ENCODE measurements around the gene SGPP2.

The SGPP2 gene

DNA sequence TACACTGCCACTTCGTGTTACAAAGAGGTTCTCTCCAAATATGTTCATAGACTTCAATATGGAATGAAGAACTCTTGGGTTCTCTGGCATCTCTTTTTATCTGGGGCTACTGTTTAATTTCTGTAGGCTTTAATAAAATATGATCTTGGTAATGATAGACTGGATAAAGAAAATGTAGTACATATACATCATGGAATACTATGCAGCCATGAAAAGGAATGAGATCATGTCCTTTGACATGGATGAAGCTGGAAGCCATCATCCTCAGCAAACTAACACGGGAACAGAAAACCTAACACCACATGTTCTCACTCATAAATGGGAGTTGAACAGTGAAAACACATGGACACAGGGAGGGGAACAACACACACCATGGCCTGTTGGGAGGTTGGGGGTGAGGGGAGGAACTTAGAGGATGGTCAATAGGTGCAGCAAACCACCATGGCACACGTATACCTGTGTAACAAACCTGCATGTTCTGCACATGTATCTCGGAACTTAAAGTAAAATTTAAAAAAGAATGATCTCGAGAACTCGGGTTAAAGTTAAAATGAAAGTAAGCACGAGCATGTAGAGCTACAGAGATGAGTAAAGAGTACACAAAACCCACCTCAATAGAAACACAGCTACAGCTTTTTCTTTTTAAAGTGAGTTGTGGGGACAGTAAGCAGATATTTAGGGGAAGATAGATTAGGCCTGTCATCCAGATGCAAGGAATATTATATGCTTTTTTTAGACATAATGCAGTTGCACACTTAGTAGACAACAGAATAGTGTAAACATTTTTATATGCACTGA is 102.3 kb downstream of the SGPP2 start:
- no peak for DNase-seq

DNA sequence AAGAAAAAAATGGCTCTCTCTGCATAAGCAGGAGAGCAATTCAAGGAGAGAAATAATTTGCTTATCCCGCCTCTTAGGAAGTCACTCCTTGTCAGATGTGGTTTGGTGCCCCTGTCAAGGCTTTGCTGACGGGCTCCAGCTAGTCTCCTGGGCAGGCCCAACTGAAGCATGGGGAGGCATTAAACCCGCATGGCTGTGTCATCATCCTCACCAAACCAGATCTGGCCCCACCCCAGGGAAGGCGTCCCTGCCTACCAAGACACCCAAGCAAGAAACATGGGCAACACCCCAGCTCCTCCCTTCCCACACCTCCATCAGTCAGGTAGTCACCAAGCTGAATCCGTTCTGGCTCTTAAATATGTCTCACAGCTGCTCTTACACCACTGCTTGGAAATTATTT is 108.0 kb downstream of the SGPP2 start:
- no peak for DNase-seq

DNA sequence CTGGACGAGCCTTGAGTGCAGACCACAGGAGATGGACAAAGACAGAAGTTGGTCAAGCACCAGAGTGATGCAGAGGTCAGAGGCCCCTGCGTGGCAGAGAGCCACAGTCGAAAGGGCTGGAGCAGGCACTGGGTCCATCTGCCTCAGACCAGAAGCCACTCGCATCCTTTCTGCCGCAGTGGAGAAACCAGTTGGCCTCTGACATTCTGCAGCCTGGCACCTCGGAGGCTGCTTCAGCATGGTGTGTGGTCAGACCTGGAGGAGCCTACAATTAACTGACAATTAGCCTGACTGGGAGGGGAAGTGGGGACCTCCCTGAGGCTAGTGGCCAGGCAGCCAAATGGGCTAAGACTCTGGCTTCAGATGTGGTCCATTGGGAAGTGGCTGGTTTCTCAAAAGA is 111.1 kb downstream of the SGPP2 start:
- DNase-seq: no peak

DNA sequence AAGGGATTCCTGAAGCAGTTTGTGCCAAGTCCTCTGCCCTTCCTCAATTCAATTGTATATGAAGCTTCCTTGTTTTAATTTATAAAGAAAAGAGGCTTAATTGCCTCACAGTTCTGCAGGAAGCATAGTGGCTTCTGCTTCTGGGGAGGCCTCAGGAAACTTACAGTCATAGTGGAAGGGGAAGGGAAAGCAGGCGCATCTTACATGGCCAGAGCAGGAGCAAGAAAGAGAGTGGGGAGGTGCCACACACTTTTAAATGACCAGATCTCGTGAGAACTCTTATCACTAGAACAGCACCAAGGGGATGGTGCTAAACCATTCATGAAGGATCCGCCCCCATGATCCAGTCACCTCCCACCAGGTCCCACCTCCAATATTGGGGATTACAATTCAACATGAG is 114.2 kb downstream of the SGPP2 start:
- no peak for DNase-seq

DNA sequence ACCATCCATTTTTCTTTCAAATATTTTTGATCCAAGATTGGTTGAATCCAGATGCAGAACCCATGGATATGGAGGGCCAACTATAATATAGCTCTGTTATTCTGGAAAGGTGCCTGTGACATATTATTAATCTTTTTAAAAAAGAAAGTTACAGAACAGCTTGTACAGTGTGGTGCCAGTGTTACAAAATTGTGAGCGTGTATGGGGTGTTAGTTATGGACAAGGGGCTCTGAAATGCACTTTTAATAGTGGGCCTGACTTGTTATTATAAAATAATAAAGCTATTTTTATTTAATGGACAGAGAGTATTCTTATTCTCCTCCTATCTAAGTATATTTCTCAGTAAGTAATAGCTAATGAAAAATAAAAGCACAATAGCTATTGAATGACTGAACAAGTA is 120.3 kb downstream of the SGPP2 start:
- DNase-seq: no peak

DNA sequence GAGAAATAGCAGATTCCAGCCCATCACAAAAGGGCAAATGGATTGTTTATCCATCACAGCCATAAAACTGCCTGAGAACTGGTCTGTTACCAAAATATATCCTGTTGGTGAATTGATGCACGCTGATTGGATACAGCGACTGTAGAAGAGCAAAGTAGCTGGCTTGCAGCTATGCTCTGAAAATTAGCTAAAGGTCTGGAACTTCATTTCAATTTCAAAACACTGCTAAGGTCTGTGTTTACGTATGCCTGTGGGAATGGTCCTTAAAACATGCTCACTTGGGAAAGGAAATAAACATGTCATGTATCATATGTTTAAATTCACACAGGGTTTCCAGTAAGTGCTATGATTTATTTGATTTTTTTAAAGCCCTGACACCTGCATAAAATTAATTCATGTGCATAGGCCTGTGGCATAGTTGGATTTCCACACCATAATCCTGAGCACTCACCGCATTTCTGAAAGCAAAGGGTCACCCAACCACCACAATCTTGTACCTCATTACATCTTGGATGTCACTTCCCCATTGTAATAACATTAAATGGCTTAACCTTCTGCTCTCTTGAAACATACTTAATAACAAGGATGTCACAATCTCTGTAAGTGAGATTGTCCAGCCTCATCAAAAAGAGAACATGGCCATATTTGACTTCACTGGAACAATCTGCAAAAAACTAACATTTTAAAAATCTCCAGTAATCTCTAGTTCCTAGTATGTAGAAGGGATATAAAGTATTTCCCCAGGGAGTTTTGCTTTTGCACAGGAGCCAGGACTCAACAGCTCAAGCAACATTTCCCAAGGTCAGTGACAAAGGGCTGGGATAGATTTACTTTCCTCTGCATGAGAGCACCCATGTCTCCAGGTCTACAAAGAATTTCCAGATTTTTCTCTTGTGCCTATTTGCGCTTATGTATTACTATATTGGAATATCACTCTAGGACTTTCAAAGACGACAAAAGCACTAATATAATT is 121.8 kb downstream of the SGPP2 start:
- DNase-seq: no peak

DNA sequence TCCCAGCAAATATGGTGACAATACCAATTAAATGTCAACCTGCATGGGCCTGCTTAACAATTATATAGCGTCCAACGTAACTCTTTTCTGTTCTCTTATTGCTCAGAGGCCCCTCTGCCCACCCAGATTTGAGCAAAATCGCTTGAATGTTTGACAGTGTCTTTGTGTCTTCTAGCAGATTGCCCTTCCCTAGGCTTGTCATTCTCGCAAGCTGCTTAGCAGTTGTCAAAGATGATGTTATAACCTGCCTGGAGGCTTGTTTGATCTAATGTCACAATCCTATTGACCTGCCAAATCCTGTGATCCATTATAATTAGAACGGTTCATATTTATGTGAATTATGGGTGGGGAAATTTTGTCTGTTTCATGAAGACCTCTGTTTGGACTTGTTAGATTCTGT is 122.7 kb downstream of the SGPP2 start:
- DNase-seq: no peak

DNA sequence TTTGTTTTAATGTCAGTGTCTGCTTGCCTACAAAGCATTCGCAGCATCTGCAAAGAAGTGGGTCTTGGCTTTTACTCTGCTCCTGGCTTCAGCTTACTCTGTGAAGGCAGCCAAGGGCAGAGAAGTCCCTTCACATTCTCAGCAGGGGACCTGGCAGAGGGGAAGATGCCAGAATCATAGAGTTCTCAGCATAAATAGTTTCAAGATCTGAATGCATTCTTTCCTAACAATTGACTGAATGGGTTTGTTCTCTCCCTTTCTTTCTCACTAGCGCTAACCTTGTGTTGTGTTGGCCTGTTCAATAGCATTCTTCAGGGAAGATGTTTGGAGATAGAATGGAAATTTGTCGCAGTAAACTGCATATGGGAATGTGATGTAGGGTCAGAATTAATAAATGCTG is 124.6 kb downstream of the SGPP2 start:
- DNase-seq: no peak

DNA sequence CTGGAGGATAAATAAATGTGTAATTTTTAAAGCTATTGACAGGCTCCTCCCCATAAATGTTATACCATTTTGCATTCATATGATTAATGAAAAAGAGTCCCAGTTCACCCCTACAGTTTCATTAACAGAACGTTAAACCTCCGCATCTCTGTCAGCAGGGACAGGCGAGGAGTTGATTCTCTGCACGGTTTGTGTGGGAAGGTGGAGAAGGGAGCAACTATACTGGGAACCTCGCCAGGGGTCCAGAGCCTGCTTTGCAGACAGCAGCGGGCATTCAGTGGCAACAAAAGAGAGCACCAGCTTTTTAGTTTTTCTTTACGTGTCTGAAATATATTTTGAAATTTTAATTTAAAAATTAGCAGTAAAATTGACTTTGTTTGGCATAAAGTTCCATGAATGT is 130.2 kb downstream of the SGPP2 start:
- no peak for DNase-seq

DNA sequence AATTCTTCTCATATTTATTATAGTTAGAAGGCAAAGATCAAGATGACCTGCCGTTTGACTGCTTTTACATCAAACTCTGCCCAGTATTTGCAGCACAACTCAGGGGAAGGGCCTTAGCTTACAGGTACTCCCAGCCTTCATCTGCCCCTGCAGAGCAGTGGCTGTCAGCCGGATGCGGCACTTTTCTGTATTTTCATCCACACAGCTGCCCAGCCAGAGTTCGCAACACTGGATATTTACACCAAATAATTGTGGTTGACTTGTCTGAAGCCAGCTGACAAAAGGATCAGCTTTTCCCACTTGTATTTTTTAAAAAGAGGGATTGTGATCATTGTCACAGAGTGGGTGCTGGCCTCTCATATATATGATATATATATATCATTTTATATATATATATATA is 136.8 kb downstream of the SGPP2 start:
- no peak for DNase-seq

DNA sequence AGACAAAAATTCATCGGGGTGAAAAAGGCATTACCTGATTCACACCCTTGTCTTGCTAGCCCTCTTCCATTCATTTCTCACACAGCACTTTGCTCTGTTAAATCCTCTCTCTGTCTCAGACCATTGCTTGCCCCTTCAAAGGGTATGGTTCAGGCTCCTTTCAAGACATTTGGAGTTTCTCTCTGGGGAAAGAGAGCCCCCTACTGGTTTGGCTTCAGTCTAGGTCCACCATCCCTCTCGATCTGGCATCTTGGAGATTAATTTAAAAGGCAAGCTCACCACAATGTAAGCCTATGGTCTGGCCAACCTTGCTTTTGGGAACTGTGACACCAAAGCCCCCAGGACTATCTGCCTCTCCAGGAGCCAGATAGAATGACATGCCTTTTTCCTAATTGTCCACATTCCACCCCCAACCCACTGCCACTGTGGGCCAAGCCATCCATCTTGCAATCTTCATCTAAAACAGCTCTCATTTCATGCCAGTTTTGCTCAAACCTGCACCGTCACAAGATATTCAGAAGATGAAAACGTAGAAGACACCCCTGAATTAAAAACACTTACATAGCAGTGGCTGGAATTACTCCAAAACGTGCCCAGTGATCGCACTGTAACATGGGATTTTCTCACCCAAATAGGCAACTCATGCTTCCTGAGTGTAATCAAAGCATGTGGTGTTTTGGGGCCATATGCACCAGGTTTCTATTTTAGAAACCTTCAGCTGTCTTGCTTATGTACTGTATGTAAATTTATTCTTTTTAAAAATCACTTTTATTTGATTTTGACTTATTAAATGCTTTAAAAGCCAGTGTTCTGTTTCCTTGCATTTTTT is 137.7 kb downstream of the SGPP2 start:
- no peak for DNase-seq

DNA sequence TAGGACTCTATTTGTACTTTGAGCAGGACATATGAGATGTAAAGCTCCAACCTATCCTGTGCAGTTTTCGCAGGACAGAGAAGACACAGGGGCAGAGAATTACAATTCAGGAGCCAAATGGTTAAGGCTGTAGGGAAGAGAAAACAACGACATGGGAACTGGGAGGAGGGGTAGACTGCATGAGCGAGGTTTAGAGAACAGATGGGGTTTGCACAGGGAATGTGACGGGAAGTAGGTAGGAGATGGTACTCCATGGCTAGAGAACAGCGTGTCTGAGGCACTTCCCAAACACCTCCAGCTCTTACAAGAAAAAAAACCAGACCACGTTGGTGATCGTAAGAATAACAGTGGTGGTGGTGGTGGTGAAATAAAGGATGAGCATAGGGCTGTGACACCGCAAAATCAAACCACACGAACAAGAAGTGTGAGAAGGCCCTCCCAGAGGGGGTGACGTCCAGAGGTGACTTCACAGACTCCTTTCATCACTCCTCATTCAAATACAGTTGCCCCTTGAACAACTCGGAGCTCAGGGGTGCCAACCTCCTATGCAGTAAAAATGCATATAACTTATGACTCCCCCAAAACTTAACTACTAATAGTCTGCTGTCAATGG is 138.9 kb downstream of the SGPP2 start:
- no peak for DNase-seq

DNA sequence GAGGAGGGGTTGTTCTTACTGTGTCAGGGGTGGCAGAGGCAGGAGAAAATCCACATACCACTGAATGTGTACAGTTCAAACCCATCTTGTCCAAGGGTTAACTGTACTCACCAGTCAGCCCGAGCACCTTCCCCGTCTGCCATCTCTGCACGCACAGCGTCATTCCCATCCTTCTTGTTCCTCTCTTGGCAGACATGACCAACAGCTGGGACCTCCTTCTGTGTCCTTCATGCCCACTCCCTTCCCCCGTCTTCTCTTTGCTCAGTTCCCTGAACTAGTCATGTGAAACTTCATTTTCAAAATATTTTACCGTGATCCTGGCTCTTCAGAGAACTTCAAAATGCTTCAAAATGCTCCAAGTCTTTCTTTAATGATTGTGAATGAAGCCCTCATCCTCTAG is 139.6 kb downstream of the SGPP2 start:
- DNase-seq: no peak

DNA sequence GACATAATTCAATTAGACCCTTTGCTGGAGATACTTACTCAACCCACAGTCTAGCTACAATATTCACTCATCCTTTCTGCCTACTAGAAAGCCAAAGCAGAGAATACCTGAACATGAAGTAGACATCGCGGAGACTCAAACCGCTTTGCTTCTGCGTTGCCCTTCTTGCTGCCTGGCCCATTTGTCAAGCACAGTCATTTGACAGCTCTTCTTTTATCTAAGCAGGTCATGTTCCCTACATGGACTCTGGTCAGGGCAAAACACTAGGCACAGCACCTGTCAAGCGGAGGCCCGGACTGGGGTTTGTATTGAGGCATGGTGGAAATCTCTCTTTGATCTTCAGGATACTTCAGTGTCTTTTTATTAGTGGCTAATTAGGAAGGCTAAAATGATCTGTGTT is 141.9 kb downstream of the SGPP2 start:
- DNase-seq: no peak

DNA sequence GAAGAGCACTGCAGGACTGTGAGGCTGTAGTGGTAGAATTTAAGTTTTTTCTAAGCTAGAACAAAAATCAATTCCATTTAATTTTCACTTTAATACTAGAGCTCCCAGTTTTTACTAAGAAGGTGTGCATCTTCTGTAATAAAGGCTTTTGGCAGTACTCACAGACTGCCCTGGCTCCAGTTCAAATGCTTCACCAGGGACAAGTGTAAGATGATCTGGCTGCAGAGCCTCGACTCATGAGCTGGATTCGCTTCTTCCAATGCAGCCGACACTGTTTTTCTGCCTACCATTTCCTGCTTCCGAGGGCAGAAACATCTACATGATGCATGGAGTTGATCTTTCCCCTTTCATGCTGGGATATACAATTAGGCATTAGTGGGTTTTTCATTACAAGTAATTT is 144.5 kb downstream of the SGPP2 start:
- DNase-seq: no peak

DNA sequence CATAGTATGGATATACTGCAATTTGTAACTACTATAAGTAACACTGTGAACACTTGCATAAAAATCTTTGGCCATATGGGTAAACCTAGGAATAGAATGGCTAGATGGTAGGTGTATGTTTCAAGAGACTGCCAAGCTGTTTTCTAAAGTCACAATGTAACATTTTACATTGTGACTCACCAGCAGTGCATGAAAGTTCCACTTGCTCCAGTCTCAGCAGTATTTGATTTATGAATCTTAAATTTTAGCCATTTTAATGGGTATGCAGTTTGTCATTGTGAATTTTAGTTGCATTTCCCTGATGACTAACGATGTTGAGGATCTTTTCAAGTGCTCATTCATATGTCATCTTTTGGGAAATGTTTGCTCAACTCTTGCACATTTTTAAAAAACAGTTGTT is 145.5 kb downstream of the SGPP2 start:
- DNase-seq: no peak

DNA sequence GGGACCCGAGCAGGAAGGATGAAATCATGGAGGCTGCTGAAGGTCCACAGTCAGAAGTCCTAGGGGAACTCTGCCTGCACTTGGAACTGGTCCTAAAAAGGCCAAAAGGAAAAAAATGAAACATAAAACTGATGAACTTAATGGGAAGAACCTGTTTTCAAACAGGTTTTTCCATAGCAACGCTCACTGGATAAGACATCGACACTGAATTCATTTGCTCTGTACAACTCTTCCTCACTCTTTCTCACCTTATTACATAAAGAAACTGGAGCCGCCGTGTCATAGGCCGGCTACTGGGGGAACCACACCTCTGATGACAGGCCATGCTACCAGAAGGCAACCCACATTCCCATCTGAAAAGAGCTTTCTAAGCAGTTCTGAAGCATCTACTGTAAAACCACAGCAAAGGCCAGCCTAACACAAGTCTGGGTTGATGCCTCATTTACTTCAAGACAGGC is 147.9 kb downstream of the SGPP2 start:
- no peak for DNase-seq

DNA sequence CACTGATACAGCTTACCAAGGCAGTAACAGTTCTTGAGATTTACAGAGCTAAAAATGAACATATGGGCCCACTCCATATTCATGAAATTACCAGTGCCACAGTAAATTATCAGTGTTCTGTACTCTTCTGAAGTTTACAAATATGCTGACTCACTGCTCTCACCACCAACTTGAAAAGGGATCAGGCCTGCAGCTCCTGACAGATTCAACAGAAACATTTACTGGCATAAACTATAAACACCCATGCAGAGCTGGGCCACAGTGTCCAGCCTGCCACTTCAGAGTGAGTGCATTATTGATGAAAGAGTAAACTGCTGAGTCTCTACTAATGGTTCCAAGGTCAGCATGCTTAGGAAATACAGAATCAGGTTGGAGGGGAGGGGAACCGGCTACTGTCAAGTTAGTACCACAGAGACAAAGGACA is 148.4 kb downstream of the SGPP2 start:
- DNase-seq: no peak

DNA sequence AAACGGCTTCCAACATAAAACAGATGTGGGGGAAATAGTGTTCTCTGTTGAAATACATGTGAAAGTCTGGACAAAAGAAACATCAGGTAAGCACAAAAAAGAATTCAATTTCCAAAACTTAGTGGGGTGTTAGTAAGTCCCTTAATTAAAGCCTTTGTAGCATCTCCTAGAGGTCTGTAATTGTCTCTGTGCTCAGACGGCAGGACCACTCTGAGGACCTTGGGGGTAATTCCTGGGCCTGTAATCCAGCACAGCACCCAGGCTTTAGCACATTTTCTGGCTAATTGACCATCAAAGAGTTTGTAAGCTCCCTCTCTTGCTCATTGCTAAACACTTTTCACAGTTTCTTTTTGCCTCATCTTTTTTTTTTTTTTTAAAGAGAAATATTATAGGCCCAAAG is 151.3 kb downstream of the SGPP2 start:
- DNase-seq: no peak

DNA sequence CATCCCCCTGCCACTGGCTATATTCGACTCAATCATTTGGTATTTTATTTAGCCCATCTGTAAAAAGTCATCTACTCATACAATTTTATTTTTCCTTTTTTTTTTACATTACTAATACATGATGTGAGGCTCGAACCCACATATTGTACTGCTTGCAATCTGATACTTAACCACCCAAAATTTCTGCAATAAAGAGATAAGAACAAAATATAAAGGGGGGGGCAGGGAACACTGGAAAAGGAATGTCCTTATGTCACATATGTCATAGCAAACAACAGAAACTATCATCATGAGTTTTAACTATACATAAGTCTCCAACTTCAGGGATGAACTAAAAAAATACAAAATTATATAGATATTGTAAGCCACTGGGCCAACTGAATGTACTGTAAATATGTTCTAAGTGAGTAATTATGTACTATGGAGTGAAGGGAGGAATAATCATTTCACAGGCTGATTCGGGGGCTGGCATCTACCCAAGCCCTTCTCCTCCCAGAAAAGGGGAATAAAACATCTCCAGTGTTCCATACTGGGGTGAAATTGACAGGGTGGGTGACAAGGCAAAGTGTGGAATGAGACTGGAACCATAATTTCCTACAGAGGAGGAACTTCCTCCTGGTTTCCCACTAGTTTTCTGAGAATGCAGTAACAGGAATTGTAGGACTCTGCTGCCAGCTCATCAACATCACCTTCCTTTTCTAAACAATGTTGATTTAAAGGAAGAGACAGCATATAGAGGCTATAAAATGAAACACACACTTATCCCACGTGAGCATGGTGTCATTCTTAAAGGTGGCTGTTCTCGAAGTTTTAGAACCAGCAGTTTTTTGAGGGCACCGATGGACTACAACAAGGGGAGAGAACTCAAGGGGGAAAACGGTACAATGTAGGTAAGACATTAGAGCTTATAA is 152.1 kb downstream of the SGPP2 start:
- DNase-seq: no peak

DNA sequence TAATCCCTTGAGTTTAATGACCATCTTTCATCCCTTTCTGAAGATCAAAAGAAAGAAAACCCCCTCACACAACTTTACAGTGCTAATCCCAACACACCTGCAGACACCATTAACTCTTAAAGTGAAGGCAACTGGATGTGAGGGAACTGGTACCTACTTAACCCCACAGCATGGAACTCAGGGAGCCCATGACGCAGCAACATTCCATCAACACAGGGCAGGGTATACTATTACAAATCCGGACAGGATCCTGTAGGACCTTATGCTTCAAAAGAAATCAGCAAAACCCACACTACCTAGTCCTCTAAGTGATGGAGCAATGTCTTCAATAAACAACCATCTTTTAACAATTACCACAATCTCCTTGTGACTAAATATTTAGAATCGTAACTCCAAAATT is 153.0 kb downstream of the SGPP2 start:
- no peak for DNase-seq

DNA sequence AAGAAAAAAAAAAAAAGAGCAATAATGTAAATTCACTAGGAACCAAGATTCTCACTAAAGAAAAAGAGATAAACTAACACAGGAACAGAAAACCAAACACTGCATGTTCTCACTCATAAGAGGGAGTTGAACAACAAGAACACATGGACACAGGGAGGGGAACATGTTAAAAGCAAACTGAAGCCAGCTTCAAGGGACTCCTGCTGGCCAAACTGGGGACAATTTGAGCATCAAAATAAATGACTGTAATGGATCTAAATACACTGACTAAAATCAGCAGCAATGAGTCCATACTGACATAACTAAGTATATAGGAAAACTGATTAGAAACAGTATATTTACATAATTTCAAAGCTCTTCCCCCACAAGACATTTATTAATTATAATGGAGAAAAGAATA is 158.6 kb downstream of the SGPP2 start:
- DNase-seq: no peak

Measured in stimulated activated CD4-positive, alpha-beta T cell treated with anti-CD3 and anti-CD28 coated beads, Interleukin-4, amount 100 ng/mL, for 4 hours (primary cell).